Endometrial microvascular endothelial cells (primary cell): ENCODE measurements around the gene PRORP. TPM values are rescaled to one million over a fixed set of nuclear protein-coding genes. Genes with fewer than 3 reads are reported as not detected.
"Not testable (repeated sequence)": the region's sequence is repeated elsewhere in the genome, so short reads cannot be mapped to it uniquely, and the experiment has no call there.

ENCODE experiments used
- in situ Hi-C: cut with HindIII; loops from 2 replicates; pipeline ENCODE4 v1.10.0; 2017; ENCODE audit warnings: low sequenced_read_pairs, low pct_unique_long_range_greater_than_20kb; ENCODE audit errors: inconsistent ontology term
- total RNA-seq: library from RNA; depleted of rRNA; stranded (reverse); fragments of >200 nt; gene quantifications from one replicate; pipeline ENCODE4 v1.2.3, GENCODE V29; 2015; ENCODE audit errors: inconsistent ontology term

PRORP gene
- total RNA-seq, 1 donor from 2014 or later = 36.1 TPM

- in situ Hi-C loops = no loop called here
Measured at GRCh38 chr14:35133542-35134328, 11.4 kb downstream of the PRORP start.

- in situ Hi-C loops = no loop called here
Measured at GRCh38 chr14:35134329-35135123, 12.2 kb downstream of the PRORP start.

DNA sequence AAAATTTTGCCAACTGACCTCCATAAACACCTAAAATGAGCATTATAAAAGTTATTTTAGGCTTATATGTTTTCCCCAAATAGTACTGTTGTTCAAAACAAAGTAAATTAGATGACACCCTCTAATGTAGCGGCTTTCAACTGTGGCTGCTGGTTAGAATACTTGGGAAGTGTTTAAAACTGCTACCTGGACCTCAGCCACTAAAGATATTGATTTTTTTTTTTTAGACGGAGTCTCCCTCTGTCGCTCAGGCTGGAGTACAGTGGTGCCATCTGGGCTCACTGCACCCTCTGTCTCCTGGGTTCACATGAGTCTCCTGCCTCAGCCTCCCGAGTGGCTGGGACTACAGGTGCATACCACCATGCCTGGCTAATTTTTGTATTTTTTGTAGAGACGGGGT, 16.2 kb downstream of the PRORP start:
- in situ Hi-C loops = no loop called here

DNA sequence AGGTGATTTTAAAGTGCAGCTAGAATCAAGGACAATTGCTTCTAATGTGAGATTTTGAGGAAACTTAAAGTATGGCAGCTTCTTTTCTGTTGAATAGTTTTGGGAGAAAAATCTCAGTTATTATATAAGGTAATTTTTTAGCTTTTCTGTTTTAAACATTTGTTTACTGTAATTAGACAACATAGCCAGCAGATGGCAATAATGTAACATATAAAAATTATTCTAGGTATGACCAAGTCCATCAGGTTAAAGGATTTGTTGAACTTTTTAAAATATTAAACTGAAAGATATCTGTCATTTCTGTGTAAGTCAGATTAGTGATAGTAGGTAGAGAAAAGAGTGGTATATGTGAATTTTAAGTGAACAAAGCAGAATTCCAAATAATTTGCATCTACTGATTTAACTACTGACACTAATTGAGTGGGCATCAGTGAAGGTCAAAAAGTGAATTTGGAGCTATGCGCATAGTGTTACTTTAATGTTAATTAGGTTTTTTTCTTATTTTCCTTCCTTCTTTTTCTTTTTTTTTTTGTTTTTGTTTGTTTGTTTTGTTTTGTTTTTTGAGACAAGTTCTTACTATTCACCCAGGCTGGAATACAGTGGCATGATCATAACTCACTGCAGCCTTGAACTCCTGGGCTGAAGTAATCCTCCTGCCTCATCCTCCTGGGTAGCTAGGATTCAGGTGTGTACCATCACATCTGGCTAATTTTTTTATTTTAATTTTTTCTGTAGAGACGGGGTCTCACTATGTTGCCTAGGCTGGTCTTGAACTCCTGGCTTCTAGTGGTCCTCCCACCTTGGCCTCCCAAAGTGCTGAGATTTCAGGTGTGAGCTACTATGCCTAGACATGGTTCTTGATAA, 18.6 kb downstream of the PRORP start:
- in situ Hi-C loops = no loop called here

GRCh38 chr14:35144029-35144428, 21.7 kb downstream of the PRORP start:
- in situ Hi-C loops = no loop called here

DNA sequence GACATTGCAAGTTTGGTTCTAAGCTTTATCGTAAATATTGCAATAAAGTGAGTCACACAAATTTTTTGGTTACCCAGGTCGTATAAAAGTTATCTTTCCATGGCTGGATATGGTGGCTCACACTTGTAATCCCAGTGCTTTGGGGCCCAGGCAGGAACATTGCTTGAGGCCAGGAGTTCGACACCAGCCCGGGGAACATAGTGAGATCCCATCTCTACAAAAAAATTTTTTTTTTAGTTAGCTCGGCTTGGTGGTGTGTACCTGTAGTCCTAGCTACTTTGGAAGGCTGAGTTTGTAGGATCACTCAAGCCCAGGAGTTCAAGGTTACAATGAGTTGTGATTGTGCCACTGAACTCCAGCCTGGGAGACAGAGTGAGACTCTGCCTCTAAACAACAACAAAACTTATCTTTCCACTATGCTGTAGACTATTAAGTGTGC, 24.4 kb downstream of the PRORP start:
- in situ Hi-C loops = no loop called here

DNA sequence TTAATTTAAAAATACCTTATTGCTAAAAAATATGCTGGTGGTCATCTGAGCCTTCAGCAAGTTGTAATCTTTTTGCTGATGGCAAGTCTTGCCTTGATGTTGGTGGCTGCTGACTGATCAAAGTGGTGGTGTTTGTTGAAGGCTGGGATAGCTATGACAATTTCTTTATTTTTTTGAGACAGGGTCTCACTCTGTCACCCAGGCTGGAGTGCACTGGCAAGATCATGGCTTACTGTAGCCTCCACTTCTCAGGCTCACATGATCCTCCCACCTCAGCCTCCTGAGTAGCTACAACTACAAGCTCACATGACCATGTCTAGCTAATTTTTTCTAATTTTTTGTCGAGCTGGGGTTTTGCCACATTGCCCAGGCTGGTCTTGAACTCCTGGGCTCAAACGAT, 24.8 kb downstream of the PRORP start:
- in situ Hi-C loops = no loop called here

- in situ Hi-C loops = no loop called here
Measured at GRCh38 chr14:35147711-35148110, 25.4 kb downstream of the PRORP start.

- in situ Hi-C loops = no loop called here
Measured at GRCh38 chr14:35149239-35149638, 26.9 kb downstream of the PRORP start.

- in situ Hi-C loops = not testable (repeated sequence)
Measured at GRCh38 chr14:35152531-35152930, 30.2 kb downstream of the PRORP start.

DNA sequence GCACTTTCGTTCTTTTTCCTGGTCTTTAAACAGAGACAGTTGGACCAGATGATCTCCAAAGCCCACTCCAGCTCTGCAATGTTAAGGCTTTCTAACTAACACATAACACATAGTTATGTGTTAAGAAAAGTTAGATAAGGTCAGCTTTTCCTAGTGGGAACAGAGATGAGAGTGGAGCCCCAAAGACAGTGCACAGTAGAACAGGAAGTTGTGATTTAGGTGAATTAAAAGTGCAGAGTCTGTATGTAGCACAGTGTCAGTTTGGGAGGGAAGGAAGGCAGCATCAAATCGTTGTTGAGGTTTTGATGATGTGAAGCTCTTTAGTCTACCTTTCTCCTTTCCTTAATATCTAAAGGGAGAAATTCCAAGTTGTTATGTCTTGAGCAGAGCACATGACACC, 31.7 kb downstream of the PRORP start:
- in situ Hi-C loops = no loop called here

DNA sequence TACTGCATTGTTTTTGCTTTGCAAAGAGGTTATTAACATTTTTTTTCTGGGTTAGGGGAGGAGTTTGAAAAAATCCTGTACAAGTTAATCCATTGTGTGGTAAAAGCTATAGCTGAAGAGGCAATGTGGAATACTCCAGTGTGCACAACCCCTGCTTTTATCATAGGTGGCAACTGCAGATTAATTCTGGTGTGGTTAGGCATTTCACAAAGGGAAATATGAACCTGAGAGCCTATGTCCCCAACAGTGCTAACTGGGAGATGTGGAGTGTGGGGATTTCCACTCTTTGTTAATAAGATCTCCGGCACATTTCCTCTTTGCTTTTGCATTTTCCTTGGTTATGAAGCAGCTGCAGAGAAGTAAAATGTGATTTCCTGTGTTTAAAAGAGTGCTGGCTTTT, 33.6 kb downstream of the PRORP start:
- in situ Hi-C loops = no loop called here

- in situ Hi-C loops = no loop called here
Measured at GRCh38 chr14:35158491-35158890, 36.1 kb downstream of the PRORP start.

DNA sequence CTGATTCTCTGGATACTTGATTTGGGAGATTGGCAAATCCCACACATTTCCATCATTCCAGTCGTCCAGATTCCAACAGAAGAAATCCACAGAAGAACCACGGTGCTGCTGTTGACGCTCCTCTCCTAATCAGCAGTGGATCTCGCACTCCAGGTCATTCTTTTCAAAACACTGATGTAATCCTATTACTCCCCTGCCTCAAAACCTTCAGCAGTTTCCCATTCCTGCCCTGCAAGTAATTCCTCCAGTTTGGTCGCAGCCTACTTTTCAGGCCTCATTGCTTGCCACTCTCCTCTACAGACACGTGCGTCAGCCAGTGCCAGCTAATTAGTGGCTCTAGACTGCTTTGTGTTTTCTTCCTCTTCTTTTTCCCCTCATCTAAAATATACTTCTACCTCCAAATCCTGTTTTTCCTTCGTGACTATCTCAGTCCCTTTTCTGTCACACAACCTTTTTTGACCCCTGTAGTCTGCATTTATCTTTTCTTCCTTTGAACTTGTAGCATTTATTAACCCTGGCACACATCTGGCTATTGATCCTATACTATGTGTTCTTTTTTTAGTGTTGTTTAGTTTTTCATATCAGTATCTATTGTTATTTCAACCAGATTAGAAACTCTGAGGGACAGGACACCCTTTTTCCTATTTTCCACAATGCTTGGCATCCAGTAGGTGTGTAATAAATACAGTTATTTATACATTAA, 36.8 kb downstream of the PRORP start:
- in situ Hi-C loops = no loop called here

- in situ Hi-C loops = no loop called here
Measured at GRCh38 chr14:35159742-35160409, 37.5 kb downstream of the PRORP start.

DNA sequence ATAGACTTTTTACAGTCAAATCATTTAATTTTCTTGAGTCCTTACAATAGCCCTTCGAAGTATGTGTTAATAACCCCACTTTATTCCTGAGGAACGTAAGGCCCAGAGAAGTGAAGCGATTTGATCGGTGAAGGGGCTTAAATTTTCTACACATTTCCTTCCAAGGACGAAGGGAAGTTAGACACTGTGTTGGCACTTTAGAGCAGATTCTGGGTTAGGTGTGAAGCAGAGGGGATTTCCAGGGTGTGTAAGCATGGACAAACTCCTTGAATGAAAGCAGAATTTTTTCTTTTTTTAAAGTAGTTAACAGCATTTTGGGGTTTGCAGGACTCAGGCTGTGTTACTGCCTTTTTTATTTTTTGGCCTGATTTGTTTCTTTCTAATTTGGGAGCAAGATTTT, 38.9 kb downstream of the PRORP start:
- in situ Hi-C loops = no loop called here

GRCh38 chr14:35163384-35163783, 41.0 kb downstream of the PRORP start:
- in situ Hi-C loops = no loop called here

DNA sequence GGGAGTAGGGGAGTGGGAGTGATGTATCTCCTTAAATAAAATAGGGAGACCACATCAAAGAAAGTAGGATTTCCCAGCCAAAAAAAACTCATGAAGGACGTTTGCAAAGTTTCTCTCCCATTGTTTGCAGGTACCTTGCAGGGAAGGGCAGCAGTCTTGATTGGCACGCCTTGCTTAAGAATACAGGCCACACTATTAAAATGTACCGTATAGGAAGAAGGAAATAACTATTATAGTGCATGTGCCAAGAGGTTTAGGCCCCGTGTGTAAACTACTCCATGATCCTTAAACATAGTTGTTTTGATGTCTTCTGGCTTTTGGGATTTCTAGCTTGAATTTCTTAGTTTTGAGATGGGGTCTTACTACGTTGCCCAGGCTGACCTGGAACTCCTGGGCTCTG, 42.5 kb downstream of the PRORP start:
- in situ Hi-C loops = no loop called here
